Gastroesophageal sphincter (tissue), 3 donors: ENCODE results near the gene OR1N1.

Experiments used
- POLR2A ChIP-seq, 2 donors: fragments of 450-650 bp; IDR thresholded peaks; one replicate each; pipeline ENCODE4 v1.6.1; 2017; ENCODE audit warnings: antibody characterized with exemption in 2 of 2, mild to moderate bottlenecking in 2 of 2, moderate library complexity in 1 of 2
- POLR2AphosphoS5 ChIP-seq: sonication (generic); formaldehyde crosslinking; IDR thresholded peaks from one replicate; pipeline ENCODE4 v1.6.1; 2017; ENCODE audit warnings: antibody characterized with exemption
- TF ChIP-seq, protein P1 (sequence below), 4 experiments: fragments of 200-600 bp in 2 of 4; fragments of 450-650 bp in 2 of 4; sonication (generic) in 1 of 4; IDR thresholded peaks; one replicate each; pipeline ENCODE4 v1.5.1; 2017 to 2019; ENCODE audit warnings: antibody characterized with exemption in 4 of 4, mild to moderate bottlenecking in 2 of 4, moderate library complexity in 2 of 4

DNA sequence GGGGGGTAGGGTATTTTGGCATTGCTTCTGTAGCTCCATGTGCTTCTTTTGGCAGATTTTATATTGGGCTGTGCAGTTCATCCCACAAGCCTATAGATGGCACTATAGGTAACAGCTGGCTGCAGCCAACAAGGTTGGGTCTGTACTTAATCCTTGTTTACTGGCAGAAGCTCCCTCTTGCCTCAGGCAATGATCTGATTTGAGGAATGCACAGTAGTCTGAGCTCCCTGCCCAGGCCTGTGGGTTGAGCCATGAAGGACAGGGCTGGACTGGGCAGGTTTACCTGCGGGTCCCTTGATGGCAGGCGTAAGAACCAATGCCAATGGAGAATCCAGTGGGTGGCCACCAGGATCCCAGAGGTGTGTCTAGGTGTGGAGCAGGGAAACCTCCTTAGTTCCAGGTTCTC, 28.2 kb downstream of the OR1N1 start:
- TF ChIP-seq, protein P1, sequence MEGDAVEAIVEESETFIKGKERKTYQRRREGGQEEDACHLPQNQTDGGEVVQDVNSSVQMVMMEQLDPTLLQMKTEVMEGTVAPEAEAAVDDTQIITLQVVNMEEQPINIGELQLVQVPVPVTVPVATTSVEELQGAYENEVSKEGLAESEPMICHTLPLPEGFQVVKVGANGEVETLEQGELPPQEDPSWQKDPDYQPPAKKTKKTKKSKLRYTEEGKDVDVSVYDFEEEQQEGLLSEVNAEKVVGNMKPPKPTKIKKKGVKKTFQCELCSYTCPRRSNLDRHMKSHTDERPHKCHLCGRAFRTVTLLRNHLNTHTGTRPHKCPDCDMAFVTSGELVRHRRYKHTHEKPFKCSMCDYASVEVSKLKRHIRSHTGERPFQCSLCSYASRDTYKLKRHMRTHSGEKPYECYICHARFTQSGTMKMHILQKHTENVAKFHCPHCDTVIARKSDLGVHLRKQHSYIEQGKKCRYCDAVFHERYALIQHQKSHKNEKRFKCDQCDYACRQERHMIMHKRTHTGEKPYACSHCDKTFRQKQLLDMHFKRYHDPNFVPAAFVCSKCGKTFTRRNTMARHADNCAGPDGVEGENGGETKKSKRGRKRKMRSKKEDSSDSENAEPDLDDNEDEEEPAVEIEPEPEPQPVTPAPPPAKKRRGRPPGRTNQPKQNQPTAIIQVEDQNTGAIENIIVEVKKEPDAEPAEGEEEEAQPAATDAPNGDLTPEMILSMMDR (IDR thresholded peaks at IDR 0.05) = peak in 2 of 4 experiments; percentile 16 to 53
- no peak for TF ChIP-seq POLR2A (IDR thresholded peaks at IDR 0.05)
- TF ChIP-seq POLR2AphosphoS5 = no peak
